AG09309 (cell line): ENCODE measurements around the gene PDE1C.

Experiments used
- DNase-seq: peaks from one replicate; pipeline ENCODE4 v3.0.0-alpha.2; 2010; ENCODE audit warnings: low read depth
- H3K4me3 ChIP-seq: 2 replicates; pipeline ENCODE4 v1.5.1; 2011; ENCODE audit warnings: mild to moderate bottlenecking, low read depth, low read length, moderate library complexity; ENCODE audit not compliant: control insufficient read depth
- TF ChIP-seq, protein P1 (sequence below): IDR thresholded peaks from 2 replicates; pipeline ENCODE4 v1.5.1; 2011; ENCODE audit warnings: mild to moderate bottlenecking, low read depth, low read length, inconsistent platforms; ENCODE audit not compliant: insufficient read depth, control insufficient read depth; ENCODE audit errors: missing control alignments

The PDE1C gene

DNA sequence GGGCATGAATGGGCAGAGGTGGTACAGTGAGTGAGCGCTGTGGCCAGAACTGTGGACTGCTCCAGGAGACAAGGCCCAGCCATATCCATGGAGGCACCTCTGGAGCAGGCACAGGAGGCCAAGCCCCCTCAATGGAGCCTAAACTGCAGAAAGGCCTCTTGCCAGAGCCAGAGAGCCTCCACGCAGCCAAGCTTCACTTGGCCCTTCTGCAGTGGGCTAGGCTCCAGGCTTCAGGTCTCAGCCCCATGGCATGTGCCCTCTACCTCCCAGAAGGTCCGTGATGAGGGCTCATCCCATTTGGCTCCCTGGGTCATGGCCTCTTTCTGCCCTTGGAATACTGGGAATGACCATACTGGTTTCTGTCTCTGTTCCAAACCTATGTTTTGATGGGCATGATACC, 8.9 kb downstream of the PDE1C start:
- no peak overlapping the region for H3K4me3 ChIP-seq
- DNase-seq = no peak
- TF ChIP-seq, protein P1, sequence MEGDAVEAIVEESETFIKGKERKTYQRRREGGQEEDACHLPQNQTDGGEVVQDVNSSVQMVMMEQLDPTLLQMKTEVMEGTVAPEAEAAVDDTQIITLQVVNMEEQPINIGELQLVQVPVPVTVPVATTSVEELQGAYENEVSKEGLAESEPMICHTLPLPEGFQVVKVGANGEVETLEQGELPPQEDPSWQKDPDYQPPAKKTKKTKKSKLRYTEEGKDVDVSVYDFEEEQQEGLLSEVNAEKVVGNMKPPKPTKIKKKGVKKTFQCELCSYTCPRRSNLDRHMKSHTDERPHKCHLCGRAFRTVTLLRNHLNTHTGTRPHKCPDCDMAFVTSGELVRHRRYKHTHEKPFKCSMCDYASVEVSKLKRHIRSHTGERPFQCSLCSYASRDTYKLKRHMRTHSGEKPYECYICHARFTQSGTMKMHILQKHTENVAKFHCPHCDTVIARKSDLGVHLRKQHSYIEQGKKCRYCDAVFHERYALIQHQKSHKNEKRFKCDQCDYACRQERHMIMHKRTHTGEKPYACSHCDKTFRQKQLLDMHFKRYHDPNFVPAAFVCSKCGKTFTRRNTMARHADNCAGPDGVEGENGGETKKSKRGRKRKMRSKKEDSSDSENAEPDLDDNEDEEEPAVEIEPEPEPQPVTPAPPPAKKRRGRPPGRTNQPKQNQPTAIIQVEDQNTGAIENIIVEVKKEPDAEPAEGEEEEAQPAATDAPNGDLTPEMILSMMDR = no peak

DNA sequence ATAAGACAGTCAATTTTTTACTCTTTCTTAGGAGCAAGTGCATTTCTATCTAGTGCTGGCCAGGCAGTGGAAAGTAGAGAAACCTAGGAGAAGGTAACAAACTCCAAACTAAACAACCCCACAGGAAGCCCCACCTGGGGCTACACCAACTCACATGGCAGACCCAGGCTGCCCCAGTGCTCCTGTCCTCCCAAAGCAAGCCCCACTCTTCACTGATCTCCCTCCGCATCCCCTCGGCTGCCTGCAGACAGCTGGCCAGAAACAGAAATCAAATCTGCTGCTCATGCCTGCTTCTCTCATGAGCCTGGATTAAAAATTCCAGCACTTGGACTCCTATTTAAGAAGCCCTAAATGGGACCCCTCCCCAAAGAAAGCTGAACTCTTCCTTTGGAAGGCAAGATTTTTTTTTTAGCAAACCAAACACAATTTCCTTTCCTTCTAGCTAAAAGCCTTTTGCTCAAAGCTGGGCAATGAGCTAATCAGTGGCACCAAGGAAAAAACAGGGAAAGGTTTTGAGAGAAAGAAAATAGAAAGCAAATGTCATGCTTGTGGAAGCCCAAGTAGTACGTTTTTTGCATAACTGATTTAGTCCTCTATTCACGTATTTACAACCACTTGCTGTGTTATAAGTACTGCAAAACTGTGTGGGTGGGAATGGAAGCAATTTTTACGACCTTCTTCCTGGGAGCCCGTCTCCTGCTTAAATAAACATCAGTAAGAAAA, 10.8 kb downstream of the PDE1C start:
- TF ChIP-seq, protein P1 = no peak
- H3K4me3 ChIP-seq = no peak overlapping the region; the same call in 1 of the 2 replicates
- peak; percentile 77 for DNase-seq

DNA sequence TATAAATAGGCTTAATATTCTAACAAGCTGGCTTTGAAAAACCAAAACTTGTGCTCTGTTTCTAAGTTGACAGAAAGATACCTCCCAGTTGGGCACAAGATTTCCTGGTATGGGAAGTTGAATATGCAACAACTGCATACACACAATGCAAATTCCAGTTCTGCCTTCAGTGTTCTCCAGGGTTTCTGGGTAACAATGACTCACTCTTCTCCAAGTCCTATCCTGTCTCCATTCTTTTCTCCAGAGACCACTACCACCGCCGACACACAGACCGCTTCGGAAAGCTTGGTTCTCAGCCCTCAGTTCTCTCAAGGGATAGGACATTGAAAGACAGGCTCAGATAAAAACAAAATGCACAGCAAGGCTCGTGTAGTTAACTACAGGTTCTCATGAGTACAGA, 12.2 kb downstream of the PDE1C start:
- no peak overlapping the region for H3K4me3 ChIP-seq
- TF ChIP-seq, protein P1 = no peak
- no peak for DNase-seq

DNA sequence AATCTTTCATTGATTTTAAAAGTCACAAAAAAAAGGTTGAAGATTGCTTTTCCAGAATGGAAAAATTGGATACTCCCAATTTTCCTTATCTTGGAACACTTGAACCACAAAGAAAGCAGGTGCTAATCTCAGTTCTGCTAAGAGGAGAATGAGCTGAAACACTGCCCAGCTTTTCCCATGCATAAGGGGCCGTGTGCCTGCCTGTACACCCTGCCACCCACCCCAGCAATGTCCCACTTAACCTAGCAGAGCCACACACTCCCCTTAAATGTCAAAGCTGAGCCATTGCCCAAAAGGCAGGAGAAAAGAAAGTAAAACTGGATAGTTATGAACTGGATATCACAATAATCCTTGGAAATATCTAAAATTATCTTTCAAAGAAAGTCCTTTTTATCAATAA, 13.4 kb downstream of the PDE1C start:
- TF ChIP-seq, protein P1 = no peak
- no peak for DNase-seq
- no peak overlapping the region for H3K4me3 ChIP-seq

DNA sequence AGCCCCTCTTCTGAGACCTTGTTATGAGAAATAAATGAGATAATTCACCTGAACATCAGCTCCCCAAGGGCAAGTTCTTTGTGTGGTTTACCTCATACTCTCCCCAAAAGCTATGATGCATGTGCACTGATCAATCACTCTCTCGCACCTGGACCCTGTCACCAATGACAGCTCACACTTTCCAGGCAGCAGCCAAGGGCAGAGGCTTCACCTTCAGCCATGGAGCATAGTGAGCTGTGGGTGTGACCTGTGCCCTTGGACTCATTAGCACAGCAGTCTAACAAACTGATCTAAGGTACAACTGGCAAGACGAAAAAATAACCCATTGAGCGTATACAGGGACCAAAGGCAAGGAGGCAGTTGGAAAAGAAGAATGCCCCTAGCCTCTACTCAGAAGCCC, 17.0 kb downstream of the PDE1C start:
- H3K4me3 ChIP-seq = no peak overlapping the region
- no peak for DNase-seq
- TF ChIP-seq, protein P1 = no peak

DNA sequence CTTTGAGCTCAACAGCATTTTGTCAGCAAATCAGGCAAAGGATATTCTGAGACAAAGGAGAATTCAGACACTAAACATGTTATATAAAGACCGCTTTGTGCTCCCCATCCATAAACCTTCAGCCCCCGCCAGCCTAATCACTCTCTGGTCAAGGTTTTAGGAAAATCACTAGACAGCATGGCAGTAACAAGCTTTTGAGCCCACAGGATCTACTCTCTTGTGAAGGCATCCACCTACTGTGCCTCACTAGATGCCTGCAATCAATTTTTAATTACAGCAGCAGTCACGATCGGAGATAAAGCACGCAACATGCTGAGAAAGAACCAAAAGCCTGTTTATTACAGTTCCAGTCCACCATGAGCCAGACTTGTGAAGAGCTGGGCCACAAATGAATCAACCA, 19.1 kb downstream of the PDE1C start:
- TF ChIP-seq, protein P1 = no peak
- peak; percentile 24 for DNase-seq
- no peak overlapping the region for H3K4me3 ChIP-seq
